WTC11 (cell line): ENCODE results near the gene GLOD4. TPM values are rescaled to one million over a fixed set of nuclear protein-coding genes. Genes with fewer than 3 reads are reported as not detected.

Experiments
- ATAC-seq: fragments of 200-7000 bp; cut with Tn5 transposase; 2 replicates; pipeline ENCODE4 v1.10.0; 2021; ENCODE audit warnings: mild to moderate bottlenecking, moderate library complexity
- CTCF ChIA-PET: fragments of 300-600 bp; sonication (Branson Sonifier 250); formaldehyde crosslinking; loops from one replicate; lab custom pipeline; 2021; ENCODE audit warnings: antibody characterized with exemption; lab: Charles Lee
- POLR2A ChIA-PET: fragments of 350-600 bp; sonication (Branson Sonifier 250); formaldehyde crosslinking; loops from one replicate; lab custom pipeline; 2021; ENCODE audit warnings: antibody characterized with exemption; lab: Charles Lee
- DNase-seq: peaks from one replicate; pipeline ENCODE4 v3.0.0; 2021; ENCODE audit warnings: low spot score
- H3K27ac Mint-ChIP-seq: 2 replicates; pipeline ENCODE4 v1.8.0; 2021; ENCODE audit warnings: mixed read lengths
- H3K27me3 Mint-ChIP-seq: 2 replicates; pipeline ENCODE4 v1.8.0; 2021; ENCODE audit warnings: low read depth, mild to moderate bottlenecking, moderate library complexity, mixed read lengths
- H3K36me3 Mint-ChIP-seq: 2 replicates; pipeline ENCODE4 v1.8.0; 2021; ENCODE audit warnings: mixed read lengths
- H3K4me1 Mint-ChIP-seq: 2 replicates; pipeline ENCODE4 v1.8.0; 2022; ENCODE audit warnings: mixed read lengths
- H3K4me3 Mint-ChIP-seq: 2 replicates; pipeline ENCODE4 v1.8.0; 2021; ENCODE audit warnings: mild to moderate bottlenecking, moderate library complexity, mixed read lengths
- H3K9me3 Mint-ChIP-seq: 2 replicates; pipeline ENCODE4 v1.8.0; 2021; ENCODE audit warnings: mixed read lengths
- ATF1 ChIP-seq: sonication (generic); formaldehyde crosslinking; IDR thresholded peaks from 2 replicates; pipeline ENCODE4 v1.8.1; 2023; ENCODE audit warnings: mild to moderate bottlenecking, moderate library complexity, missing genetic modification reagents
- E2F5 ChIP-seq: sonication (generic); formaldehyde crosslinking; IDR thresholded peaks from 2 replicates; pipeline ENCODE4 v1.8.1; 2022; ENCODE audit warnings: mild to moderate bottlenecking, moderate library complexity, missing genetic modification reagents
- ERG ChIP-seq: fragments of 250-450 bp; sonication (Bioruptor Pico); IDR thresholded peaks from 2 replicates; pipeline ENCODE4 v1.8.0; 2021; ENCODE audit warnings: mild to moderate bottlenecking
- FOXK1 ChIP-seq: sonication (generic); formaldehyde crosslinking; IDR thresholded peaks from 2 replicates; pipeline ENCODE4 v1.8.0; 2022; ENCODE audit warnings: mild to moderate bottlenecking, moderate library complexity, missing genetic modification reagents
- FOXP1 ChIP-seq: sonication (generic); formaldehyde crosslinking; IDR thresholded peaks from 2 replicates; pipeline ENCODE4 v1.8.0; 2022; ENCODE audit warnings: missing genetic modification reagents, mild to moderate bottlenecking, moderate library complexity, borderline replicate concordance
- IRF1 ChIP-seq: sonication (generic); formaldehyde crosslinking; IDR thresholded peaks from 2 replicates; pipeline ENCODE4 v1.8.0; 2023; ENCODE audit warnings: missing genetic modification reagents
- JAZF1 ChIP-seq: fragments of 250-450 bp; sonication (Bioruptor Pico); IDR thresholded peaks from 2 replicates; pipeline ENCODE4 v1.9.0; 2021; ENCODE audit warnings: moderate library complexity, mild to moderate bottlenecking, inconsistent platforms
- JUN ChIP-seq: sonication (generic); formaldehyde crosslinking; IDR thresholded peaks from 2 replicates; pipeline ENCODE4 v1.8.0; 2023; ENCODE audit warnings: mild to moderate bottlenecking, missing genetic modification reagents
- NFYB ChIP-seq: sonication (generic); formaldehyde crosslinking; conservative IDR thresholded peaks from 2 replicates; pipeline ENCODE4 v1.8.0; 2022; ENCODE audit warnings: low read depth, missing genetic modification reagents
- SMAD4 ChIP-seq: sonication (generic); formaldehyde crosslinking; IDR thresholded peaks from 2 replicates; pipeline ENCODE4 v1.8.0; 2022; ENCODE audit warnings: mild to moderate bottlenecking, missing genetic modification reagents
- ZNF219 ChIP-seq: sonication (generic); formaldehyde crosslinking; IDR thresholded peaks from 2 replicates; pipeline ENCODE4 v1.8.0; 2023; ENCODE audit warnings: missing genetic modification reagents, mild to moderate bottlenecking, borderline replicate concordance
- ZNF671 ChIP-seq: fragments of 250-450 bp; sonication (Bioruptor Pico); IDR thresholded peaks from 2 replicates; pipeline ENCODE4 v1.8.0; 2021; ENCODE audit warnings: mild to moderate bottlenecking
- total RNA-seq: library from RNA; stranded (reverse); gene quantifications from 3 replicates; pipeline ENCODE4 v1.2.3, GENCODE V29; 2021
- TF ChIP-seq, protein P1 (sequence below): sonication (generic); formaldehyde crosslinking; IDR thresholded peaks from 2 replicates; pipeline ENCODE4 v1.8.0; 2023; ENCODE audit warnings: mild to moderate bottlenecking, missing genetic modification reagents
- TF ChIP-seq, protein P2 (sequence below): sonication (generic); formaldehyde crosslinking; IDR thresholded peaks from 2 replicates; pipeline ENCODE4 v1.8.0; 2022; ENCODE audit warnings: mild to moderate bottlenecking, missing genetic modification reagents
- TF ChIP-seq, protein P3 (sequence below): fragments of 250-450 bp; sonication (Bioruptor Pico); IDR thresholded peaks from 2 replicates; pipeline ENCODE4 v1.9.0; 2021; ENCODE audit warnings: mild to moderate bottlenecking

The GLOD4 gene
- total RNA-seq, 1 experiment from 2014 or later = 69.0 TPM

- TF ChIP-seq, protein P1, sequence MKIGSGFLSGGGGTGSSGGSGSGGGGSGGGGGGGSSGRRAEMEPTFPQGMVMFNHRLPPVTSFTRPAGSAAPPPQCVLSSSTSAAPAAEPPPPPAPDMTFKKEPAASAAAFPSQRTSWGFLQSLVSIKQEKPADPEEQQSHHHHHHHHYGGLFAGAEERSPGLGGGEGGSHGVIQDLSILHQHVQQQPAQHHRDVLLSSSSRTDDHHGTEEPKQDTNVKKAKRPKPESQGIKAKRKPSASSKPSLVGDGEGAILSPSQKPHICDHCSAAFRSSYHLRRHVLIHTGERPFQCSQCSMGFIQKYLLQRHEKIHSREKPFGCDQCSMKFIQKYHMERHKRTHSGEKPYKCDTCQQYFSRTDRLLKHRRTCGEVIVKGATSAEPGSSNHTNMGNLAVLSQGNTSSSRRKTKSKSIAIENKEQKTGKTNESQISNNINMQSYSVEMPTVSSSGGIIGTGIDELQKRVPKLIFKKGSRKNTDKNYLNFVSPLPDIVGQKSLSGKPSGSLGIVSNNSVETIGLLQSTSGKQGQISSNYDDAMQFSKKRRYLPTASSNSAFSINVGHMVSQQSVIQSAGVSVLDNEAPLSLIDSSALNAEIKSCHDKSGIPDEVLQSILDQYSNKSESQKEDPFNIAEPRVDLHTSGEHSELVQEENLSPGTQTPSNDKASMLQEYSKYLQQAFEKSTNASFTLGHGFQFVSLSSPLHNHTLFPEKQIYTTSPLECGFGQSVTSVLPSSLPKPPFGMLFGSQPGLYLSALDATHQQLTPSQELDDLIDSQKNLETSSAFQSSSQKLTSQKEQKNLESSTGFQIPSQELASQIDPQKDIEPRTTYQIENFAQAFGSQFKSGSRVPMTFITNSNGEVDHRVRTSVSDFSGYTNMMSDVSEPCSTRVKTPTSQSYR (CRISPR knock-in tag) = no peak
- TF ChIP-seq E2F5 = no peak
- TF ChIP-seq ERG (CRISPR knock-in tag) = no peak
- TF ChIP-seq IRF1 (CRISPR knock-in tag) = no peak
- TF ChIP-seq ZNF671 (CRISPR knock-in tag) = no peak
- no peak for TF ChIP-seq JUN (CRISPR knock-in tag)
- no peak for TF ChIP-seq FOXK1 (CRISPR knock-in tag)
- no peak for TF ChIP-seq ZNF219 (CRISPR knock-in tag)
- TF ChIP-seq, protein P2, sequence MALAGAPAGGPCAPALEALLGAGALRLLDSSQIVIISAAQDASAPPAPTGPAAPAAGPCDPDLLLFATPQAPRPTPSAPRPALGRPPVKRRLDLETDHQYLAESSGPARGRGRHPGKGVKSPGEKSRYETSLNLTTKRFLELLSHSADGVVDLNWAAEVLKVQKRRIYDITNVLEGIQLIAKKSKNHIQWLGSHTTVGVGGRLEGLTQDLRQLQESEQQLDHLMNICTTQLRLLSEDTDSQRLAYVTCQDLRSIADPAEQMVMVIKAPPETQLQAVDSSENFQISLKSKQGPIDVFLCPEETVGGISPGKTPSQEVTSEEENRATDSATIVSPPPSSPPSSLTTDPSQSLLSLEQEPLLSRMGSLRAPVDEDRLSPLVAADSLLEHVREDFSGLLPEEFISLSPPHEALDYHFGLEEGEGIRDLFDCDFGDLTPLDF (CRISPR knock-in tag) = no peak
- TF ChIP-seq NFYB (CRISPR knock-in tag) = no peak
- TF ChIP-seq, all 79 proteins: peak for 0
These were observed 4.0 kb downstream of the GLOD4 start (continued) for GRCh38 chr17:778096-778495.

GRCh38 chr17:774313-774584 is 7.8 kb downstream of the GLOD4 start:
- no peaks in the 10 kb centered on the region for H3K9me3 Mint-ChIP-seq
- no peak overlapping the region for H3K4me3 Mint-ChIP-seq
- no peak overlapping the region for H3K27ac Mint-ChIP-seq
- ChIA-PET POLR2A (no interaction called here), CTCF (no interaction called here)
- ATAC-seq = no peak
- no peak for TF ChIP-seq FOXP1 (CRISPR knock-in tag)
- no peak for TF ChIP-seq JUN (CRISPR knock-in tag)
- TF ChIP-seq, protein P3, sequence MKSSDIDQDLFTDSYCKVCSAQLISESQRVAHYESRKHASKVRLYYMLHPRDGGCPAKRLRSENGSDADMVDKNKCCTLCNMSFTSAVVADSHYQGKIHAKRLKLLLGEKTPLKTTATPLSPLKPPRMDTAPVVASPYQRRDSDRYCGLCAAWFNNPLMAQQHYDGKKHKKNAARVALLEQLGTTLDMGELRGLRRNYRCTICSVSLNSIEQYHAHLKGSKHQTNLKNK (CRISPR knock-in tag) = no peak
- TF ChIP-seq ATF1 = no peak
- TF ChIP-seq JAZF1 = no peak
- TF ChIP-seq, protein P1 (CRISPR knock-in tag) = no peak
- no peak for TF ChIP-seq SMAD4 (CRISPR knock-in tag)
- TF ChIP-seq, all 79 proteins: peak for 0
- no peaks in the 10 kb centered on the region for H3K27me3 Mint-ChIP-seq
- peaks cover 80% of the 10 kb centered on the region for H3K36me3 Mint-ChIP-seq
- no peaks in the 10 kb centered on the region for H3K4me1 Mint-ChIP-seq
- DNase-seq = no peak
